HCT116 (cell line): ENCODE data around the gene CLEC17A. TPM values are rescaled to one million over a fixed set of nuclear protein-coding genes. Genes with fewer than 3 reads are reported as not detected.

ENCODE experiments used
- ATAC-seq: fragments of 200-7000 bp; cut with Tn5 transposase; 2 replicates; pipeline ENCODE4 v1.9.1; 2020; ENCODE audit warnings: mild to moderate bottlenecking, moderate library complexity
- BruUV-seq: library from RNA; stranded (reverse); fragments of 400-500 nt; replicated peaks from 2 replicates; lab custom pipeline; 2021; lab: Mats Ljungman, UMichigan
- CTCF ChIA-PET: fragments of 300-600 bp; sonication (Branson Sonifier 250); formaldehyde crosslinking; loops from one replicate; lab custom pipeline; 2021; ENCODE audit warnings: antibody characterized with exemption; lab: Charles Lee
- POLR2A ChIA-PET: fragments of 300-600, 350-600 bp; sonication (Branson Sonifier 250); formaldehyde crosslinking; loops from one replicate; lab custom pipeline; 2021; ENCODE audit warnings: antibody characterized with exemption; lab: Charles Lee
- RAD21 ChIA-PET, 2 experiments: fragments of 300-600 bp; sonication (Branson Sonifier 250); formaldehyde crosslinking; loops; one replicate each; lab custom pipeline; 2023; ENCODE audit warnings: low total read pairs in 2 of 2; ENCODE audit not compliant: uncharacterized antibody in 2 of 2, unreplicated experiment in 2 of 2, low non-redundant PET in 1 of 2; lab: Charles Lee
- DNase-seq: peaks from one replicate; pipeline ENCODE4 v3.0.0-alpha.2; 2010; ENCODE audit warnings: low read depth, low spot score
- H2AFZ ChIP-seq: fragments of 200-600 bp; shearing (Covaris generic), sonication (generic); 2 replicates; pipeline ENCODE4 v1.6.1; 2017; ENCODE audit warnings: low read depth, mixed run types, mixed read lengths, antibody characterized with exemption, low read length; ENCODE audit not compliant: poor library complexity, severe bottlenecking
- H3K27ac ChIP-seq: 2 replicates; pipeline ENCODE4 v1.5.1; 2012; ENCODE audit warnings: low read depth, low read length
- H3K27me3 ChIP-seq: fragments of 200-600 bp; sonication (generic); 2 replicates; pipeline ENCODE4 v1.6.1; 2016; ENCODE audit warnings: mixed run types, low read length, mixed read lengths; ENCODE audit not compliant: insufficient read depth
- H3K36me3 ChIP-seq, 2 experiments: fragments of 200-500 bp in 1 of 2; fragments of 200-600 bp in 1 of 2; sonication (Bioruptor generic) in 1 of 2; sonication (generic) in 1 of 2; 2 replicates each; pipeline versions ENCODE4 v1.5.1 to v1.6.1; 2014 to 2016; ENCODE audit warnings: low read length in 2 of 2, inconsistent platforms in 1 of 2, mixed read lengths in 1 of 2, mixed run types in 1 of 2; ENCODE audit not compliant: insufficient read depth in 2 of 2, control insufficient read depth in 1 of 2
- H3K4me1 ChIP-seq, 2 experiments: fragments of 200-600 bp in 1 of 2; sonication (generic) in 1 of 2; 2 replicates each; pipeline versions ENCODE4 v1.5.1 to v1.6.1; 2012 to 2017; ENCODE audit warnings: low read length in 2 of 2, inconsistent platforms in 1 of 2, mild to moderate bottlenecking in 1 of 2, mixed read lengths in 1 of 2, mixed run types in 1 of 2, moderate library complexity in 1 of 2; ENCODE audit not compliant: insufficient read depth in 2 of 2, control insufficient read depth in 1 of 2
- H3K4me2 ChIP-seq: fragments of 200-600 bp; sonication (generic); 2 replicates; pipeline ENCODE4 v1.6.1; 2017; ENCODE audit warnings: mixed run types, low read length, mixed read lengths
- H3K4me3 ChIP-seq, 2 experiments: fragments of 200-600 bp in 1 of 2; sonication (generic) in 1 of 2; replicated peaks in 1 of 2; 2 replicates each; pipeline ENCODE4 v1.5.1; 2011 to 2016; ENCODE audit warnings: low read length in 2 of 2, control low read depth in 1 of 2, low read depth in 1 of 2, mild to moderate bottlenecking in 1 of 2, mixed read lengths in 1 of 2, mixed run types in 1 of 2
- H3K79me2 ChIP-seq: fragments of 200-600 bp; sonication (generic); 2 replicates; pipeline ENCODE4 v1.6.1; 2017; ENCODE audit warnings: mild to moderate bottlenecking, mixed run types, low read length, moderate library complexity, mixed read lengths; ENCODE audit not compliant: insufficient read depth
- H3K9ac ChIP-seq: fragments of 200-600 bp; sonication (generic); 2 replicates; pipeline ENCODE4 v1.6.1; 2016; ENCODE audit warnings: low read length, mixed read lengths
- H3K9me2 ChIP-seq: fragments of 200-600 bp; sonication (generic), shearing (Covaris generic); 2 replicates; pipeline ENCODE4 v1.6.1; 2017; ENCODE audit warnings: mixed run types, mild to moderate bottlenecking, moderate library complexity; ENCODE audit not compliant: insufficient read depth
- H3K9me3 ChIP-seq, 2 experiments: fragments of 200-500 bp in 1 of 2; fragments of 200-600 bp in 1 of 2; sonication (Bioruptor generic) in 1 of 2; sonication (generic) in 1 of 2; 2 replicates each; pipeline ENCODE4 v1.6.1; 2014 to 2017; ENCODE audit warnings: low read length in 2 of 2, mixed read lengths in 2 of 2, inconsistent platforms in 1 of 2, low read depth in 1 of 2, mild to moderate bottlenecking in 1 of 2, mixed run types in 1 of 2, moderate library complexity in 1 of 2; ENCODE audit not compliant: control insufficient read depth in 1 of 2, insufficient read depth in 1 of 2
- H4K20me1 ChIP-seq: fragments of 200-600 bp; sonication (generic), shearing (Covaris generic); 2 replicates; pipeline ENCODE4 v1.6.1; 2017; ENCODE audit warnings: mixed run types, mild to moderate bottlenecking, moderate library complexity; ENCODE audit not compliant: insufficient read depth
- ATF3 ChIP-seq: IDR thresholded peaks from 2 replicates; pipeline ENCODE4 v1.6.1; 2012
- CBX3 ChIP-seq: IDR thresholded peaks from 2 replicates; pipeline ENCODE4 v1.6.1; 2012; ENCODE audit warnings: low read depth
- CEBPB ChIP-seq: IDR thresholded peaks from 2 replicates; pipeline ENCODE4 v1.6.1; 2012; ENCODE audit warnings: low read depth
- ELF1 ChIP-seq: IDR thresholded peaks from 2 replicates; pipeline ENCODE4 v1.6.1; 2012; ENCODE audit warnings: low read depth, borderline replicate concordance
- EZH2 ChIP-seq: fragments of 200-600 bp; sonication (generic); IDR thresholded peaks from 2 replicates; pipeline ENCODE4 v1.6.1; 2017; ENCODE audit warnings: antibody characterized with exemption, mixed run types
- EZH2phosphoT487 ChIP-seq: fragments of 200-600 bp; IDR thresholded peaks from 2 replicates; pipeline ENCODE4 v1.6.1; 2018; ENCODE audit warnings: antibody characterized with exemption, borderline replicate concordance
- FOSL1 ChIP-seq: IDR thresholded peaks from 2 replicates; pipeline ENCODE4 v1.6.1; 2012; ENCODE audit warnings: low read depth
- MAX ChIP-seq: IDR thresholded peaks from 2 replicates; pipeline ENCODE4 v1.6.1; 2012
- POLR2A ChIP-seq: IDR thresholded peaks from 2 replicates; pipeline ENCODE4 v1.7.0; 2011; ENCODE audit warnings: borderline replicate concordance; ENCODE audit not compliant: insufficient read depth, insufficient read length; ENCODE audit errors: extremely low read depth
- RAD21 ChIP-seq: IDR thresholded peaks from 2 replicates; pipeline ENCODE4 v1.6.1; 2012; ENCODE audit warnings: low read depth, mild to moderate bottlenecking
- REST ChIP-seq: IDR thresholded peaks from 2 replicates; pipeline ENCODE4 v1.6.1; 2012; ENCODE audit warnings: low read depth
- SIN3A ChIP-seq: IDR thresholded peaks from 2 replicates; pipeline ENCODE4 v1.6.1; 2012; ENCODE audit warnings: low read depth
- SP1 ChIP-seq: IDR thresholded peaks from 2 replicates; pipeline ENCODE4 v1.6.1; 2012; ENCODE audit warnings: low read depth
- SRF ChIP-seq: IDR thresholded peaks from 2 replicates; pipeline ENCODE4 v1.6.1; 2012; ENCODE audit warnings: low read depth
- TCF7L2 ChIP-seq: IDR thresholded peaks from 2 replicates; pipeline ENCODE4 v1.7.0; 2011; ENCODE audit warnings: borderline replicate concordance, inconsistent platforms; ENCODE audit not compliant: insufficient read depth, insufficient read length; ENCODE audit errors: extremely low read depth
- YY1 ChIP-seq: IDR thresholded peaks from 2 replicates; pipeline ENCODE4 v1.6.1; 2011; ENCODE audit warnings: low read length, low read depth, moderate library complexity, mild to moderate bottlenecking; ENCODE audit not compliant: insufficient replicate concordance; ENCODE audit errors: extremely low read depth
- ZBTB33 ChIP-seq: IDR thresholded peaks from 2 replicates; pipeline ENCODE4 v1.6.1; 2011; ENCODE audit warnings: mild to moderate bottlenecking, low read length, moderate library complexity; ENCODE audit not compliant: insufficient replicate concordance; ENCODE audit errors: extremely low read depth
- intact Hi-C: fragments of 100-400 bp; cut with micrococcal nuclease; formaldehyde crosslinking; loops from 2 replicates; pipeline ENCODE4 v1.10.0; 2022
- total RNA-seq: library from RNA; stranded (reverse); gene quantifications from one replicate; pipeline ENCODE4 v1.2.1, GENCODE V29; 2021; ENCODE audit not compliant: unreplicated experiment

Gene CLEC17A
- total RNA-seq, 1 experiment from 2014 or later: not detected

GRCh38 chr19:14654786-14655560 lies 72.1 kb downstream of the CLEC17A start (continued):
- TF ChIP-seq ZBTB33 (no peak), ATF3 (no peak), SP1 (no peak), SIN3A (no peak), POLR2A (no peak), SRF (no peak), RAD21 (no peak), YY1 (no peak), MAX (no peak)

GRCh38 chr19:14655726-14656125 lies 72.8 kb downstream of the CLEC17A start:
- CTCF ChIA-PET: no interaction called here
- Histone ChIP-seq H2AFZ (no peak overlapping the region), H3K27me3 (peaks cover 4% of the 10 kb centered on the region; the same call in 1 of the 2 replicates), H3K36me3 (no peaks in the 10 kb centered on the region), H3K9me3 (no peaks in the 10 kb centered on the region), H3K79me2 (no peaks in the 10 kb centered on the region), H3K4me3 (no peak overlapping the region), H3K27ac (no peak overlapping the region), H3K4me2 (no peak overlapping the region), H3K9me2 (no peaks in the 10 kb centered on the region), H3K4me1 (no peaks in the 10 kb centered on the region), H4K20me1 (no peaks in the 10 kb centered on the region), H3K9ac (no peak overlapping the region)
- DNase-seq (no peak), ATAC-seq (no peak)
- intact Hi-C loops: no loop called here
- RAD21 ChIA-PET: no interaction called here
- POLR2A ChIA-PET: no interaction called here
- BruUV-seq: no TSS peak
- TF ChIP-seq TCF7L2: no peak
- no peak for TF ChIP-seq RAD21
- TF ChIP-seq CEBPB: no peak
- TF ChIP-seq ATF3: no peak
- TF ChIP-seq SIN3A: no peak
- TF ChIP-seq FOSL1: no peak
- no peak for TF ChIP-seq EZH2phosphoT487
- TF ChIP-seq EZH2: no peak
- no peak for TF ChIP-seq ELF1
- no peak for TF ChIP-seq REST
- no peak for TF ChIP-seq ZBTB33
- TF ChIP-seq CBX3: no peak
